Activated naive CD8-positive, alpha-beta T cell treated with anti-CD3 and anti-CD28 coated beads, Interleukin-2, amount 50 U/mL, for 16 hours (primary cell): Measurements from ENCODE around the gene KRT10.
A peak's percentile ranks its signal among the peaks of the same experiment; 100 is the strongest.
"Not testable (repeated sequence)": the region's sequence is repeated elsewhere in the genome, so short reads cannot be mapped to it uniquely, and the experiment has no call there.

Experiments
- DNase-seq: peaks from one replicate; pipeline ENCODE4 v3.0.0-alpha.2; 2020; ENCODE audit warnings: low read depth, low spot score

The KRT10 gene

DNA sequence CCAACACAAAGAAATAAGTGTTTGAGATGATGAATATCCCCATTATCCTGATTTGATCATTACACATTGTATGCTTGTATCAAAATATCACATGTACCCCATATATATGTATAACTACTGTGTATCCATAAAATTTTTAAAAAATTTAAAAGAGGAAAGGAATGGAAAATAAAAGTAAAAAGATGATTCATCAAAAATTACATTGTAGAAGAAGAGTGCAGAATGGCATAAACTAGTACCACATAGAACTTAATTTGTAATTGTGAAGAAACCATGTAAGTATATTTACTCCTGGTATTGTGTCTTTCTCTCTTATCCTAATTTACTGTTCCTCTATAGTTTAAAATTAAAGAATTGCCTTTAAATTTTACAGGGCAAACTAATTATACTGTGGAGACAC lies 11.5 kb upstream of the KRT10 start:
- DNase-seq = no peak

- DNase-seq = no peak
Measured at GRCh38 chr17:40832840-40833239, 10.4 kb upstream of the KRT10 start.

DNA sequence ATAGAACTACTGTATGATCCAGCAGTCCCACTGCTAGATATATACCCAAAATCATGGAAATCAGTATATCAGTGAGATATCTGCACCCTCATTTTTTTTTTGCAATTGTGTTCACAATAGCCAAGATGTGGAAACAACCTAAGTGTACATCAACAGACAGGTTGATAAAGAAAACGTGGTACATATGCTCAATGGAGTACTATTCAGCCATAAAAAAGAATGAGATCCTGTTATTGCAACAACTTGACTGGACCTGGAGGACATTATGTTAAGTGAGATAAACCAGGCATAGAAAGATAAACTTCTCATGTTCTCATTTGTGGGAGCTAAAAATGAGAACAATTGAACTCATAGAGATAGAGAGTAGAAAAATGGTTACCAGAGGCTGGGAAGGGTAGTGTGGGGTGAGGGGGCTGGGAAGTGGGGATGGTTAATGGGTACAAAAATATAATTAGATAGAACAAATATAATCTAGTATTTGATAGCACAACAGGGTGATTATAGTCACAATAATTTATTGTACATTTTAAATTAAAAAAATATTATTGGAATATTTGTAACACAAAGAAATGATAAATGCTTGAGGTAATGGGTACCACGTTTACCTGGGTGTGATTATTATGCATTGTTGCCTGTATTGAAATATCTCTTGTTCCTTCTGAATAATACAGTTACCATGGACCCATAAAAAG lies 7.8 kb upstream of the KRT10 start:
- DNase-seq = no peak

DNA sequence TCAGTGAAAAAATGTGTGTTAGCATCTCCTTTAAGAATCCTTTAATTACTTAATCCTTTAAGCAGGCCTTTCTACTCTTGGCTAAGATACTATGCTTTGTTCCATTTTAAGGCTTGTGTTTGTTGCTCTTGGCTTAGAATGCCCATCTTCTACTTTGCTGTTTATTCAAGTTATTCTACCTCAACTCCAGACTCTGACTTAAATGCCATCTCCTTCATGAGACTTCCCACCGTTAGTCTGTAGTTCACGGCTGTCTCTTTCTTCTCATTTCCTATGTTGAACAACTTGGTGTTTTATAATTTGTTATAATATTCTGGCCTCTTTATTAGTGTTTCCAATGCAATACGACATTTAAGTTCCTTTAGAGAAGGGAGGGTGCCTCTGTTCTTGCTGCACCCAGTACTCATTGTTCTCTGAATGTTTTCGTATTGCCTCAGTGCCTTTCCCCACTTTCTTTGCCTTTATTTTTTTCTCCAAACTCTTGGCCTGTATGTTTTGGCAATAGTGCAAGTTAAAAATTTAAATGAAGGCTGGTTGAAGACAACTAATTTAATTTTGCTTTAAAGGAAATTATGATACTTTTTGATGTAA lies 6.1 kb upstream of the KRT10 start:
- no peak for DNase-seq

DNA sequence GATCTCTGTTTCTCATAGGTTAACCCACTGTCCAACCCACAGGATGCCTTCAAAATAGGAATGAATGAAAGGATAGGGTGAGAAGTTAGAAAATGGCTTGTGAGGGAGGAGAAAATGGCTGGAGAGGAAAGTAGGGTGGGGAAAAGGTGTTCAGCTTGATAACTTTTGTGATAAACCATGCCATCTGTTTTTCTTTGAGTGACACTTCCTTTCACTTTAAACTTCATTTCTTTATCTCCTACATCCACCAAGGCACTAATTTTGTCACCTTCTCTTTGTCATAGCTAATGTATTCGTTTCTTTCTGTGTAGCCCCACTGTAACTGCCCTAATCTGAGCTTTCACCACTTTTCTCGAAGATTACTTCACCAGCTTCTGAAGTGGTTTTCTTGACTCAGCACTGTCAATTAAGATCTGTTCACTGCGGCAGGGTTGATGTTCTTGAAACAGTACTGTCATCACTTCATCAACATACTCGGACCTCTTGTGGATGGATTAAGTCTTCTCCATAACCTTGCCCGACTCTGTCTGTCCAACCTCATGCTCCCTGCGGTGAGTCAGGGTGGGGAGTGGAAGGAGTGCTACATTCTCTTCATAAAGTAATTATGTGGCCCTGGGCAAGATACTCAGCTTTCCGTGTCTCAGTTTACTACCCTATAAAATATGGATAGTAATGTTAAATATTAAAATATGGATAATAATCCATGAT lies 5.5 kb upstream of the KRT10 start:
- no peak for DNase-seq

- DNase-seq = no peak
Measured at GRCh38 chr17:40825599-40825998, 3.2 kb upstream of the KRT10 start.

DNA sequence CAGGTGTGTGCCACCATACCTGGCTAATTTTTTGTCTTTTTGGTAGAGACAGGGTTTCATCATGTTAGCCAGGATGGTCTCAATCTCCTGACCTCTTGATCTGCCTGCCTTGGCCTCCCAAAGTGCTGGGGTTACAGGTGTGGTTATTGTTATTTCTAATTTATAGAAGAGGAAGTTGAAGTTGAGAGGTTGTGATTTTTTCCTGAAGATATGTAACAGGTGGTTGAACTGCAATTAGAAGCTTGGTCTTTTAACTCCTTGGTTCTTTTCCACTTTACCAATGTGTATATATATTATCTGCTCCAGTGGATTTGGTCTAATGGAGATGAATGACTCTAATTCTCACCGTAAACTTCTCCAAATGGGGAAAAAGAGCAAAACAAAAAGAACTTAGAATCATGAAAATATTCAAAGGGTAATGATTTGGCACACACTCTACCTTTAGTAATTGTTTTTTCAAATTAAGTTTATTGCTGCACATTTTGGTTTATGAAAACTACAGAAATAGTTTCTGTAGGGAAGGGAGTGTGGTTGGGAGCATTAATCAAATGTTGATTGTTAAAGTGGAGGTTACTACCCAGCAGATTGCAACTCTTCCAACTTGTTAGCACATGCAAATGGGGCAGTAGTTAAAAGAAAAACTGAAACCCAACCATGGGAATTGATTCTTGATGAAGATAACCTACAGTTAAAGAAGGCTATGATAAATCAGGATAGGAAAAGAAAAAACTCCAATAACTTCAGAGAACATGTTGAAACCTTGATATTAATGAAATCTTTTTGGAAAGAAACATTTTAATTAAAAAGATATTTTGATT lies 1.8 kb upstream of the KRT10 start:
- no peak for DNase-seq

GRCh38 chr17:40821536-40821935 lies 878 bp downstream of the KRT10 start:
- no peak for DNase-seq

DNA sequence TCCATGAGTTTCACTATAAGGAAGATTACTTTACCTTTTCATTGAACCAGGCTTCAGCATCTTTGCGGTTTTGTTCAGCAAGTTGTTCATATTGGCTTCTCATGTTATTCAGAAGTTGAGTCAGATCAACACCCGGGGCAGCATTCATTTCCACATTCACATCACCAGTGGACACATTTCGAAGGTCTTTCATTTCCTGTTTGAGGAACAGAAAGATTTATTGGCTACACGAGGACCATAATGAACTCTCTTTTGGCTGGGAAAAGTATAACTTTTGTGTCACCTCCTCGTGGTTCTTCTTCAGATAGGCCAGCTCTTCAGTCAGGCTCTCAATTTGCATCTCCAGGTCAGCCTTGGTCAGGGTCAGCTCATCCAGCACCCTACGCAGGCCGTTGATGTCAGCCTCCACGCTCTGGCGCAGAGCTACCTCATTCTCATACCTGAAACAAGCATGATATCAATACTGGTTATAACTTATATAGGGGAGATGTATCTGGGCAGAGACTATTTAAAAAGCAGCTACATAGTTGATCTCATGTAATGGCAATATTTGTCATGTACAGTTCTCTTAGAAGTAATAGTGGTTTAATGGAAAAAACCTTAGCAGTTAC lies 2.1 kb downstream of the KRT10 start:
- DNase-seq = no peak

DNA sequence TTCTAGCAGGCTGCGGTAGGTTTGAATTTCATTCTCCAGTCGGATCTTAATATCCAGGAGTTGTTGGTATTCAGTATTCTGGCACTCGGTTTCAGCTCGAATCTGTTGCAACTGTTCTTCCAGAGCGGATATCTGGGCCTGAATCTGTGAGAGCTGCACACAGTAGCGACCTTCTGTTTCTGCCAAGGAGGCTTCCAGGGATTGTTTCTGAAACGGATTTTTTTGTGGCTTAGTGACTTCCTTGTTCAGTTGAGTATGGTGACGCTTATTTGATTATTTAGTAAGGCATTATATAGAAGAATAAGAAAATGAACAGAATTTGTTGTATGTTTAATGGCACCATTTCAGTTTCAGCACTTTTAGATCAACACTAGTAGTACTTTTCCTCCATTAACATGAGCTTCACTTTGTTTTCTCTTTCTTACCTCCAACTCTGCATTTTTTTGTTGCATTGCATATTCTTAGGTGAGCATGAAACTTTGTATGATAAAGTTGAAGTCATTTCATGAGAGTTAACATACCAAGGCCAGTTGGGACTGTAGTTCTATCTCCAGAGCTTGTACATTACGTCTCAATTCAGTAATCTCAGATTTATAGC lies 2.8 kb downstream of the KRT10 start:
- no peak for DNase-seq

DNA sequence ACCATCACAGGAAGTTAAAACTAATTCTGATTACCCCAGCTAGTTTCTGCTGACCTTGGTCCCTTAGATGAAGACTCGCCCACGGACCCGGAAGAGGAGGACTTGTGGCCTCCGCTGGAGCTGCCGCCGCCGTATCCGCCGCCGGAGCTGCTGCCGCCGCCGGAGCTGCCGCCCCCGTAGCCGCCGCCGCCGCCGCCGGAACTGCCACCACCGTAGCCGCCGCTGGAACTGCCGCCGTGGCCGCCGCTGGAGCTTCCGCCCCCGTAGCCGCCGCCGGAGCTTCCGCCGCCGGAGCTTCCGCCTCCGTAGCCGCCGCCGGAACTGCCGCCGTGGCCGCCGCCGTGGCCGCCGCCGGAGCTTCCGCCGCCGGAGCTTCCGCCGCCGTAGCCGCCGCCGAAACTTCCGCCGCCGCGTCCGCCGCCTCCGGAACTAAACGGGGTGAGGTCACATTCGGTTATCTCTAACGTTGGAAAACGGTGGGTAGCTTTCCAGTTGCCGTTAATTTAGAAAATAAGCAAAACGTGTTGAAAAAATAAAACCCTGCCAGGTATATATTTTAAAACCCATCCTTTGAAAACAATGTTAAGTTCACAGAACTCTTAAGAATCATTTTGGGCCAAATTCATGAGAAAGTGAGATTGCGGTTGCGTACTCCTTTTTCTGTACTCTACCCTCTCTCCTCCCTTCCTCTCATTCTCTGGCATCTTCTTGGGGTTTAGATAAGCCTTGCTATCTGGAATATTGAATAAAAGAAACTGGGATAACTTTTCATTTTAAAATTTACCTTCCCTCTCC lies 3.5 kb downstream of the KRT10 start:
- DNase-seq = peak; percentile 58

- DNase-seq = no peak
Measured at GRCh38 chr17:40818343-40818732, 4.1 kb downstream of the KRT10 start.

DNA sequence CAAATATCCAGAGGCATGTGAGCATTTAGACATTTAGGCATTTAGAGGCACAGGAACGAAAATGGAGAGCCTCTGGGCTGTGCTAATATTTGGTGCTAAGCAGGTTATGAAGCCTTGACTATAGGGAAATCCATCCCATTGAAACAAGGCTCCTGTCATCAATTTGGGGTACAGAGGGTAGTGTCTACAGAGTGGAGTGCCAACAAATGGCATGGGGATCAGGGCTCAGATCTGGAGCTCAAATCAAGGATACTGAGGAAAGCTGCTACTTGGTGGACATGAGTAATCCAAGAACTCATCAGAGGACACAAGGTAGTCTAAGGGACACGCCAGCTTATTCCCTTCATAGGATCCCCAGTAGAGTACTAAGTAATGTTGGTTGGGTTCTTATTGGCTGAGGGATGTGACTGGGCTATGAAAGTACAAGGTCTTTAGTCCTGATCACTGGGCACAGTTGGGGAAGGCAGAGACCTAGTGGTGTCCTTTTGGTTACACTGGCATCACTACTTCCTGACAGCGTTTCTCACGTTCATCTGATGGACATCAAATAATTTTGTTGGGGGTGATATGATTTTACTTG lies 5.2 kb downstream of the KRT10 start:
- no peak for DNase-seq

- no peak for DNase-seq
Measured at GRCh38 chr17:40816569-40816968, 5.8 kb downstream of the KRT10 start.

DNA sequence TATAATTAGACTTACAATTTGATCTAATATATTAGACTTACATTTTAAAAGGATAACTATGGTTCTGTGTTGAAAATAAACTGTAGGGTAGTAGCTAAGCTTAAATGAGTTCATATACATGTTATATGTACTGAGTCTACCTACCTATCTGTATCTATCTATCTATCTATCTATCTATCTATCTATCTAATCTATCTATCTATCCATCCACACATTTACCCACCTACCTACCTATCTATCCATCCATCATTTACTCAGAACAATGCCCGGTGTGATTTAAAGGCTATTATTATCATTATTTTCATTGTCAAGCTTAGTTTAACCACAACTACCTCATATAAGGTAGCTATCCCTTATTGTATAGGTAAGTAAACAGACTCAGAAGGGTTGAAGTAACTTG lies 7.0 kb downstream of the KRT10 start:
- no peak for DNase-seq

GRCh38 chr17:40814657-40815056 lies 7.8 kb downstream of the KRT10 start:
- not testable (repeated sequence) for DNase-seq

GRCh38 chr17:40813804-40814203 lies 8.6 kb downstream of the KRT10 start:
- no peak for DNase-seq

- no peak for DNase-seq
Measured at GRCh38 chr17:40812639-40813038, 9.8 kb downstream of the KRT10 start.

- no peak for DNase-seq
Measured at GRCh38 chr17:40810494-40810893, 11.9 kb downstream of the KRT10 start.

DNA sequence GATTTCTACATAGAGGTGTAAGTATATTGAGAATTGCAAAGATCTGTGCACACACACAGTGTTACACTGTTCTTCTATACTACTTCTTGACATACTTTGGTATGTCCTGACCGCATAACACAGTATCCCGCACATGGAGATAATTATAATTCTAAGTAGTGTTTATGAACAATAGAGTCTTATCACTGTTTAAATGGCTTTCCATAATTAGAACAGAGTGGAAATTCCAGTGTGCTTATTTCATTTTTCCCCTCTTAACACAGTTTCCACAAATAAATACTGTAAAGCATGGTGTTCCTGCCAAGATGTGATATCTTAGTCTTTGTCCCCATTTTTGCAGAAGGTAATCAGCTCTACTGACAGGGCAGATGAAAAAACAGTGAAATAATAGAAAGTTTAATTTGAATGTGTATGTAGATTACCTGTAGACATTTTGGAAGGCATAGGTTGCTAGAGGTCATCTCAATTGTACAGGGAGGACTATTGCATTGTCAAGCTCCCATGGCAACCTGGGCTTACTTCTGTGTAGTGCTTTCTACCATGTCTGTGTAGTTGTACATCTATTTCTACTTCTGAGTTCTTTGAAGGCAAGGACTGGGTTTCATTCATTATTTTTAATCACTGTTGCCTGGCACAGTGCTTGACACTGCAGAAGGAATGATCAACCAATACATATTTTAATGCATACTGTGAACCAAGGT lies 12.5 kb downstream of the KRT10 start:
- DNase-seq = no peak
